Endothelial cell of umbilical vein (primary cell): ENCODE measurements around the gene NDUFS8. TPM values are rescaled to one million over a fixed set of nuclear protein-coding genes. Genes with fewer than 3 reads are reported as not detected.

Experiments used
- BruUV-seq: library from RNA; stranded (reverse); fragments of 400-500 nt; replicated peaks from 2 replicates; lab custom pipeline; 2021; lab: Mats Ljungman, UMichigan
- CTCF ChIA-PET: fragments of 300-600, 350-600 bp; sonication (Branson Sonifier 250); formaldehyde crosslinking; loops from one replicate; lab custom pipeline; 2021; ENCODE audit warnings: antibody characterized with exemption, inconsistent platforms; lab: Charles Lee
- POLR2A ChIA-PET: fragments of 300-600, 350-600 bp; sonication (Branson Sonifier 250); formaldehyde crosslinking; loops from one replicate; lab custom pipeline; 2021; ENCODE audit warnings: antibody characterized with exemption, inconsistent platforms; lab: Charles Lee
- DNase-seq: peaks from one replicate; pipeline ENCODE4 v3.0.0-alpha.2; 2011; ENCODE audit warnings: low read depth, low spot score
- FAIRE-seq: peaks from 2 replicates; lab custom pipeline; 2011; peaks lifted over from hg19 to GRCh38; lab: Jason Lieb, UNC
- H2AFZ ChIP-seq: 2 replicates; pipeline ENCODE4 v1.6.0; 2012; ENCODE audit warnings: low read depth, low read length, control low read depth, inconsistent platforms
- H3K27ac ChIP-seq: 2 replicates; pipeline ENCODE4 v1.5.1; 2011; ENCODE audit warnings: low read depth, mild to moderate bottlenecking, control low read depth, low read length, moderate library complexity; ENCODE audit not compliant: insufficient read depth
- H3K27me3 ChIP-seq, 2 experiments: 2 replicates each; pipeline versions ENCODE4 v1.6.0 to v1.6.1; 2011; ENCODE audit warnings: low read length in 2 of 2, mixed read lengths in 1 of 2; ENCODE audit not compliant: control insufficient read depth in 2 of 2, insufficient read depth in 2 of 2
- H3K36me3 ChIP-seq, 2 experiments: 2 replicates in 1 of 2; 3 replicates in 1 of 2; pipeline ENCODE4 v1.5.1; 2011; ENCODE audit warnings: low read length in 2 of 2, mild to moderate bottlenecking in 1 of 2, moderate library complexity in 1 of 2; ENCODE audit not compliant: control insufficient read depth in 2 of 2, insufficient read depth in 2 of 2; ENCODE audit errors: extremely low read depth in 1 of 2
- H3K4me1 ChIP-seq: 3 replicates; pipeline ENCODE4 v1.5.1; 2011; ENCODE audit warnings: mild to moderate bottlenecking, low read length; ENCODE audit not compliant: control insufficient read depth, insufficient read depth; ENCODE audit errors: extremely low read depth
- H3K4me2 ChIP-seq: 2 replicates; pipeline ENCODE4 v1.6.1; 2011; ENCODE audit warnings: low read length, control low read depth, mixed read lengths; ENCODE audit not compliant: insufficient read depth
- H3K4me3 ChIP-seq, 3 experiments: fragments of 200-600 bp in 1 of 3; sonication (generic), shearing (Covaris generic) in 1 of 3; replicated peaks in 1 of 3; 2 replicates each; pipeline ENCODE4 v1.5.1; 2011 to 2016; ENCODE audit warnings: control low read depth in 3 of 3, low read length in 3 of 3, mild to moderate bottlenecking in 2 of 3, inconsistent platforms in 1 of 3, low read depth in 1 of 3, moderate library complexity in 1 of 3; ENCODE audit not compliant: insufficient read depth in 1 of 3
- H3K79me2 ChIP-seq: 2 replicates; pipeline ENCODE4 v1.6.0; 2012; ENCODE audit warnings: low read length, inconsistent platforms; ENCODE audit not compliant: control insufficient read depth, insufficient read depth
- H3K9ac ChIP-seq: replicated peaks from 2 replicates; pipeline ENCODE3; 2011; ENCODE audit warnings: low read length, control low read depth; ENCODE audit not compliant: insufficient read depth; ENCODE audit errors: extremely low read depth
- H3K9me1 ChIP-seq: replicated peaks from 3 replicates; pipeline ENCODE4 v1.6.0; 2011; ENCODE audit warnings: mild to moderate bottlenecking, low read length; ENCODE audit not compliant: control insufficient read depth, insufficient read depth; ENCODE audit errors: extremely low read depth
- H3K9me3 ChIP-seq: replicated peaks from 2 replicates; pipeline ENCODE4 v1.5.1; 2012; ENCODE audit warnings: low read length, inconsistent platforms; ENCODE audit not compliant: control insufficient read depth, insufficient read depth
- H4K20me1 ChIP-seq: replicated peaks from 2 replicates; pipeline ENCODE3; 2011; ENCODE audit warnings: mild to moderate bottlenecking, low read length; ENCODE audit not compliant: control insufficient read depth, insufficient read depth; ENCODE audit errors: extremely low read depth
- CTCF ChIP-seq, 2 donors: IDR thresholded peaks; 1 replicate in 1 of 2; 2 replicates in 1 of 2; pipeline ENCODE4 v1.5.1; 2011; ENCODE audit warnings: low read length in 2 of 2, mild to moderate bottlenecking in 2 of 2, moderate library complexity in 2 of 2, control low read depth in 1 of 2, inconsistent platforms in 1 of 2, low read depth in 1 of 2; ENCODE audit not compliant: insufficient read depth in 1 of 2; ENCODE audit errors: extremely low read depth in 1 of 2
- EZH2 ChIP-seq: IDR thresholded peaks from 2 replicates; pipeline ENCODE4 v1.6.1; 2012; ENCODE audit warnings: borderline replicate concordance, low read depth, mild to moderate bottlenecking, moderate library complexity, low read length, inconsistent platforms; ENCODE audit not compliant: severe bottlenecking
- FOS ChIP-seq: IDR thresholded peaks from 2 replicates; pipeline ENCODE4 v1.6.1; 2011; ENCODE audit warnings: mild to moderate bottlenecking, low read length, moderate library complexity, borderline replicate concordance; ENCODE audit not compliant: insufficient read depth
- GATA2 ChIP-seq: IDR thresholded peaks from 2 replicates; pipeline ENCODE4 v1.7.0; 2011; ENCODE audit warnings: low read depth, mild to moderate bottlenecking, moderate library complexity, mixed read lengths, low read length; ENCODE audit not compliant: insufficient read length, insufficient read depth
- JUN ChIP-seq: IDR thresholded peaks from 2 replicates; pipeline ENCODE4 v1.6.1; 2011; ENCODE audit warnings: borderline replicate concordance, low read depth; ENCODE audit not compliant: insufficient read length, insufficient read depth
- MAX ChIP-seq: IDR thresholded peaks from 2 replicates; pipeline ENCODE4 v1.6.1; 2011; ENCODE audit not compliant: insufficient read depth, insufficient read length
- MYC ChIP-seq: IDR thresholded peaks from one replicate; pipeline ENCODE4 v1.6.1; 2011; ENCODE audit warnings: mild to moderate bottlenecking, low read depth, low read length
- POLR2A ChIP-seq: IDR thresholded peaks from 2 replicates; pipeline ENCODE4 v1.6.1; 2012; ENCODE audit warnings: low read depth, mild to moderate bottlenecking, control low read depth, low read length
- POLR2AphosphoS5 ChIP-seq: IDR thresholded peaks from 2 replicates; pipeline ENCODE4 v1.6.1; 2012; ENCODE audit warnings: low read depth, mild to moderate bottlenecking, control low read depth, low read length, moderate library complexity; ENCODE audit not compliant: insufficient read depth
- dilution Hi-C: fragments of 300-500 bp; cut with MboI; formaldehyde crosslinking; loops from one replicate; pipeline ENCODE4 v1.15.0; 2019; ENCODE audit warnings: low sequenced_read_pairs; ENCODE audit not compliant: extremely low pct_ligation_motif_present
- intact Hi-C: fragments of 100-400 bp; cut with micrococcal nuclease; formaldehyde crosslinking; loops from one replicate; pipeline ENCODE4 v1.10.0; 2022
- polyA plus RNA-seq, 4 experiments: library from polyadenylated mRNA; depleted of rRNA in 3 of 4; stranded (reverse) in 3 of 4; unstranded in 1 of 4; fragments of >200 nt; gene quantifications; 2 replicates each; pipeline versions ENCODE4 v1.2.1 to v1.2.3, GENCODE V29; 2011 to 2012; ENCODE audit warnings: missing spikeins in 1 of 4
- total RNA-seq: library from RNA; stranded (reverse); gene quantifications from 2 replicates; pipeline ENCODE4 v1.2.3, GENCODE V29; 2021

The NDUFS8 gene
- total and polyA plus RNA-seq, 2 donors (not counting 3 experiments of a cell fraction or from before 2014, with no cell fraction given): 166 to 170 TPM

GRCh38 chr11:68010090-68011041 lies 20.1 kb upstream of the NDUFS8 start, which contains the start of gene ALDH3B1:
Gene ALDH3B1, plus strand, starts transcription at chr11:68010327. Its CDS starts 4,971 bp downstream, at chr11:68015298.
- Histone ChIP-seq H3K4me2 (no peak within 1 kb of the TSS), H3K9me1 (no peaks in the 10 kb centered on the region), H3K36me3 (no peaks in the 10 kb centered on the region), H3K4me3 (no peak within 1 kb of the TSS), H4K20me1 (no peaks in the 10 kb centered on the region), H3K27ac (no peak within 1 kb of the TSS), H3K79me2 (no peaks in the 10 kb centered on the region), H3K9ac (peak within 1 kb of the TSS; percentile 30), H2AFZ (peak within 1 kb of the TSS; percentile 86), H3K27me3 (no peaks in the 10 kb centered on the region), H3K9me3 (no peaks in the 10 kb centered on the region), H3K4me1 (peaks cover 11% of the 10 kb centered on the region)
- no peak for FAIRE-seq
- ChIA-PET POLR2A (no interaction called here), CTCF (interaction anchor here (1.1 to 2.6 kb wide), 2 partner anchors 10 to 196 kb away, joined by 3 to 12 read pairs; no protein-coding TSS in a partner anchor)
- intact Hi-C loops (no loop called here), dilution Hi-C loops (no loop called here)
- DNase-seq: peak; percentile 40
- TF ChIP-seq MAX (no peak), EZH2 (no peak), MYC (no peak), CTCF (IDR thresholded peaks at IDR 0.05; ENCODE audit: extremely low read depth in 1 of 2, insufficient read depth in 1 of 2, low read depth in 1 of 2, low read length in 2 of 2) (no peak), GATA2 (no peak), POLR2A (no peak), JUN (no peak), FOS (no peak), POLR2AphosphoS5 (no peak)
- no TSS peak for BruUV-seq
